KG1 (cell line): ENCODE data around the gene TRAPPC10.
A peak's percentile ranks its signal among the peaks of the same experiment; 100 is the strongest.

ENCODE experiments used
- DNase-seq: peaks from one replicate; lab custom pipeline; 2025; lab: John Stamatoyannopoulos, UW

Gene TRAPPC10

GRCh38 chr21:44002511-44002910 is 9.6 kb upstream of the TRAPPC10 start:
- DNase-seq: no peak

DNA sequence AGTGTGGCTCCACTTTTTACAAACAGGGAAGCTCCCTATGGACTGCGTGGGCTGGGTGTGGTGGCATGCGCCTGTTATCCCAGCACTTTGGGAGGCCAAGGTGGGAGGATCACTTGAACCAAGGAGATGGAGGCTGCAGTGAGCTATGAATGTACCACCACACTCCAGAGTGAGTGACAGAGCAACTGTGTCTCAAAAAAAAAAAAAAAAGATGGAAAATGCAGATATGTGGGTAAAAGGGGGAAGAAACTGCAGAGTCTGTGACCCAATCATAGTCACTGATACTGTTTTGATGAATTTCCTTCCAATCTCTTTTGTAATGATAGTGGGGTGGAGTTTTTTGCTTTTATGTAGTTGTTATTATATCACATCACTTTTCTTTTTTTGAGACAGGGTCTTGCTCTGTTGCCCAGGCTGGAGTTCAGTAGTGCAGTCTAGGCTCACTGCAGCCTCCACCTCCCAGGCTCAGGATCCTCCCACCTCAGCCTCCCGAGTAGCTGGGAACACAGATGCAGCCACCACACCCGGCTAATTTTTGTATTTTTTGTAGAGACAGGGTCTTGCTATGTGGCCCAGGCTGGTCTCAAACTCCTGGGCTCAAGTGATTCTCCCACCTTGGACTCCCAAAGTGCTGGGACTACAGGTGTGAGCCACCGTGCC is 8.7 kb upstream of the TRAPPC10 start:
- DNase-seq: no peak

DNA sequence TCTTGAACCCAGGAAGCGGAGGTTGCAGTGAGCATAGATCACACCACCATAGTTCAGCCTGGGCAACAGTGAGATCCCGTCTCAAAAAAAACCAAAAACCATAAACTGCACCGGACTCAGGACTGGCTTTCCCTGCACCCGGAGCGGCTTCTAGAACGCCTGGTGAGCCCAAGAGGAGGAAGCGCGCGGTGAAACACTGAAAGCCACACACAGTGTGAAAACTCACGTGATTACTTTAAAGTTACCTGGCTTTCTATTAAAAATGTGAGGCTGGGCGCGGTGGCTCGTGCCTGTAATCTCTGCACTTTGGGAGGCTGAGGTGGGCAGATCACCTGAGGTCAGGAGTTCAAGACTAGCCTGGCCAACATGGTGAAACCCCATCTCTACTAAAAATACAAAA is 7.0 kb upstream of the TRAPPC10 start:
- no peak for DNase-seq

GRCh38 chr21:44005593-44005992 is 6.5 kb upstream of the TRAPPC10 start:
- no peak for DNase-seq

GRCh38 chr21:44006017-44006619 is 6.0 kb upstream of the TRAPPC10 start:
- no peak for DNase-seq

DNA sequence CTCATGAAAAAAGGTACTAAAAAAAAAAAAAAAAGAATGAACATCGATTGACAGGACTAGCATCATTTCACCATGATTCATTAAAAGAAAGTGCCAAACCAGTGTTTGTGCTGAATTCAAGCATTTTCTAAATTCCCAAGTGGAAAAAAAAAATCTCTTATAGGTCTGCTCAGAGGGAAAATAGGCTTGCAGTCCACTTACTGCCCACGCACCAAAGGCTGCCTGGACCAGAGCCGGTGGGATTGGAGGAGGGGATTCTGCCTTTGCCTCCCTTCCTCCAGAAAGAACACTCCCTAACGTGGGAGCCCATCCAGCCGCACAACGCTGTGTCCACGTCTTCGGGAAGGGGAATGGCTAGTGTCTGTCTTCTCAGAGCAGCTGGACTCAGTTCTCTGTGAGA is 5.5 kb upstream of the TRAPPC10 start:
- DNase-seq: no peak

DNA sequence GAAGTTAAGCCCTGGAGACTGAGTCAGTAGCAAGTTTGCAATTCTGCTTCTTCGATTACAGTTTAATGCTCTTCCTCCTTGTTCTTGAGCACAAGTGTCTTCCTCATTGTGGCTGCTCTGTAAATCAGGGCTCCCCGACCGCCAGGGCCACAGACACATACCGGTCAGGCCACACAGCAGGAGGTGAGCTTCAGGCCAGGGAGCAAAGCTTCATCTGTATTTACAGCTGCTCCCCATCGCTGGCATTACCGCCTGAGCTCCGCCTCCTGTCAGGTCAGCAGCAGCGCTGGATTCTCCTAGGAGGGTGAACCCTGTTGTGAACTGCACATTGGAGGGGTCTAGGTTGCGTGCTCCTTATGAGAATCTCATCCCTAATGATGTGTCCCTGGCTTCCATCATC is 1.7 kb upstream of the TRAPPC10 start:
- DNase-seq: peak; percentile 31

GRCh38 chr21:44011123-44011522 is 986 bp upstream of the TRAPPC10 start:
- DNase-seq: no peak

- DNase-seq: peak; percentile 44
These were observed 618 bp downstream of the TRAPPC10 start for GRCh38 chr21:44012474-44013379.

GRCh38 chr21:44013380-44014088 is 1.4 kb downstream of the TRAPPC10 start:
- DNase-seq: peak; percentile 23

- DNase-seq: no peak
These were observed 5.5 kb downstream of the TRAPPC10 start for GRCh38 chr21:44017601-44018000.

- no peak for DNase-seq
These were observed 6.0 kb downstream of the TRAPPC10 start for GRCh38 chr21:44018127-44018526.

- DNase-seq: no peak
These were observed 6.9 kb downstream of the TRAPPC10 start for GRCh38 chr21:44018813-44019567.

- no peak for DNase-seq
These were observed 7.5 kb downstream of the TRAPPC10 start for GRCh38 chr21:44019568-44019958.

DNA sequence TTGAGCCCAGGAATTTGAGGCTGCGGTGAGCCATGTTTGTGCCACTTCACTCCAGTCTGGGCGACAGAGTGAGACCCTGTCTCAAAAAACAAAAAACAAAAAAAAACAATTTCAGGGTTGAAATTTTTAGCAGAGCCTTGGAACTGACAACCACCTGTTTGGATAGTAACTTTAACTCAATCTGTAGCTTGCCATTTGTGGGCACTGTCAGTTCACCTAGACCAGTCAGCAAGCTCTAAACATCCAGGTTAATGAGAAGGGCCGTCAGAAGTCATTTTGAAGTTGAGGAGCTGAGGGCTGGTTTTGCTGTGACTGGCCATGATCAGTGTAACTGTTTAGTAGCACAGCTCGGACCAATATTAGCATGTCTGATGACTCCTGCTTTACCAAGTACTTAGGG is 8.4 kb downstream of the TRAPPC10 start:
- no peak for DNase-seq

DNA sequence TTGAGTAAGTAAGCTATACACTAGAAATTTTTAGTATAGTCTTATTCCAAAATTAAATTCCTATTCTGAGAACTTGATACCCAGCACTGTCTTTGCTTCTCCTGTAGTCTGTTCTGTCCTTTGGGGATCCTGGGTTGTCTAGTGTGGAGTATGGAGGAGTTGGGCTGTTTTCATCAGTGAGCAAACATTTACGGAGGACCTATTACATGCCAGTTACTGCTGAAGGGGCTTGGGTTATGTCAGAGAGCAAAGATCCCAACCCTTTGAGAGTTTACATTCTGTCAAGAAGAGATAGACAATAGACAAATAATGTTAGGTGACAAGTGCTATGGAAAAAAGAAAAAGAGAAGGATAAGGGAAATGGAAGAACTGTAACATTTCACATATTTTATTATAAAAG is 9.0 kb downstream of the TRAPPC10 start:
- no peak for DNase-seq

DNA sequence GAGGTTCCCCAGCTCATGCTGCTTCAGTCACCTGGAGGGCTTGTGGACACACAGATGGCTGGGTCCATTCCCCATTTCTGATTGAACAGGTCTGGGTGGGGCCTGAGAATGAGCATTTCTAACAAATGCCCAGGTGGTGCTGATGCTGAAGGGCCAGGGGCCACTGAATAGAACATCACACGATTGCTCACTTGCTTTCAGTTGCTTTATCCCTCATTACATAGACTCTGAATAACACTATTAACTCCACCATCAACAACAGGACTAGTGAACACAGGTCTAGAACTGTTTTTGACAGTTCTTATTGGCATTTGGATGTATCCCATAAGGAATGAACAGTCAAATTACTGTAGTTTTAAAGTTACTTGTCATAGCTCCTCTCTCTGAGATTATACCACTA is 12.1 kb downstream of the TRAPPC10 start:
- no peak for DNase-seq

- DNase-seq: no peak
These were observed 12.8 kb downstream of the TRAPPC10 start for GRCh38 chr21:44024887-44025353.

DNA sequence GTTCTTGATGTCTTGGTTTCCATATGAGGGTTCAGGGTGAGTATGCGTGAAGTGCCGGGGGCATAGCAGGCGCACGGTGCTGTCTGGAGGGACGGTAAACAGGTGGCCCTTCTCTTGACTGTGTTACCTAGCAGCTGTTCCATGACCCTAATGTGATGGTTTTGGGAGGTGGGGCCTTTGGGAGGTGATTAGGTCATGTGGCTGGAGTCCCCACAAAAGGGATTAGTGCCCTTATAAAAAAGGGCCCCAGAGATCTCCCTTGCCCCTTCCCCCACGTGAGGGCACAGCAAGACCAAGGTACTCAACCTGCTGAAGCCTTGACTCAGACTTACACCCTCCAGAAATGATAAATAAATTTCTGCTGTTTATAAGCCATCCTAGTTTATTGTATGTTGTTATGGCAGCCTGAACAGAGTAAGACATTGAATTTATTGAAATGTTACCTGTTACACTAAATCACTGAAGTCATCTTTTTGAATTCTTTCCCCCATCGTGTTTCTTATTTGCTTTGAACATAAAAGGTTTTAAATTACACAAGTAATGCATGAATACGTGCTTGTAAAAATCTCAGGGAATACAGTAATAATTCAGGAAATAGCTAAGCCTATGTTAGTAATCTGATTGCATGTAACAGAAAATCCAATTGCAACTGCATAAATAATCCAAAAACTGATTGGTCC is 15.6 kb downstream of the TRAPPC10 start:
- no peak for DNase-seq

DNA sequence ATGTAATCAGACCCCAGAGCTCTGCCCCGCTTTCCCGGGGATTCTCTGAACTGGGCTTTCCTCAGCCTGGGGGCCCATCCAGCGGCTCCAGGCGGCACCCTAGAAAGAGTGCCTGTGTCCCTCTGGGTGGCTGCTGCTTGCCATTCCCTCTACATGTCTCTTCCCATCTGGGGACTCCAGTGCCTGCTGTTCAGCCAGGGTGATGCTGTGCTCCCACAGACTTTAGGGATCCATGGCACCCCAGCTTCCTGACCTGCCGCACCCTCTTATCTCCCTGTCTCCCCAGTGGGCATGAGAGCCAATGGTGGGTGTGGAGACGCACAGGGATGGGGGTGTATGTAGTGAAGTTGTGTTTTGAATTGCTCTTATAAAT is 16.2 kb downstream of the TRAPPC10 start:
- no peak for DNase-seq
